Smooth muscle cell of the umbilical artery (primary cell): ENCODE results near the gene ANXA6. TPM values are rescaled to one million over a fixed set of nuclear protein-coding genes. Genes with fewer than 3 reads are reported as not detected.

Source experiments
- total RNA-seq: library from RNA; depleted of rRNA; stranded (reverse); fragments of >200 nt; gene quantifications from 2 replicates; pipeline ENCODE4 v1.2.3, GENCODE V29; 2014

Gene ANXA6
- 489 and 635 TPM in 2 replicates for total RNA-seq

GRCh38 chr5:151157426-151158286 lies at the start of gene ANXA6:
TSS of gene ANXA6 (minus strand) at chr5:151157779. CDS start at chr5:151147901, 9,878 bp downstream.

DNA sequence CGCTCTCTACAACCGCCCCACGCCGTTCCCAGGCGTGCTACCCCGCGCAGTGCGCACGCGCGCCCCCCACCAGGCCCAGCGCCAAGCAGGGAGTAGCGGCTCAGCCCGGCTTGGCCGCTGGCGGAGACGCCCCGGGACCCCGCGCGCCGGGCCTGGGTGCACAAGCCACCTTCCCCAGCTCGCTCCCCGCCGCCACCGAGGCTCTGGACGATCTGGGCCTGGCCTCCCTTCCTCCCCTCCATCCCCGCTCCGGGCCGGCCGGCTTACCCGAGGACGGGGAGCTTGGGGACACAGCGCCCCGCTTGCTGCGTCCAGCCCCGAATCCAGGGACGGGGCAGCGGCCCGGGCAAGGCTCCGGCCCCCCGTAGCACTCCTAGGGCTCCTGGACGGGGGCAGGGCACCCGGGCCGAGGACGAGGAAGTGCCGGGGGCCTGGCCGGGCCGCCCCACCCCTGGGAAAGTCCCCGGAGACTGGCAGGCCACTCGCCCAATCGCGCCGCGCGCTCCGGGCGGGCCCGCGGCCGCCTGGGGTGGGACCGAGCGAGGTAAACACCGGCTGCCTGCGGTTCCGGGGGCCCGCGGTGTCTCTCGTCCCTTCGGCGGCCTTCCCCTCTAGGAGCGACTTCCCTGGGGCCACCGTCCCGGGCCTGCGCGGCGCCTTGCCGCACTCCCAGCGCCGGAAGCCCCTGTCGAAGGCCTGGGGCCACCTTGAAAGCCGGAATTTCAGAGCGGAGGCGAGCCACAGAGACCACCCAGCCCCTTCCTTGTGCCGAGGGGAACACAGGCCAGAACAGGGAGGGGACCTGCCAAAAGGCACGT lies 76.8 kb downstream of the ANXA6 start, which contains the start of gene TNIP1:
TSS of gene TNIP1 (minus strand) at position 422 of the 818 bp plus-strand sequence. CDS start 15,939 bp downstream, outside the sequence.

Other genes with a start within 250 kb of the ANXA6 start
- gene GPX3, start 137.2 kb downstream of the ANXA6 start, total RNA-seq = 1.1 and 1.2 TPM in 2 replicates
- gene TNIP1, start 76.7 kb downstream of the ANXA6 start, total RNA-seq = 119 and 190 TPM in 2 replicates
- 2.0 and 2.7 TPM in 2 replicates for gene CCDC69, start 66.3 kb upstream of the ANXA6 start, total RNA-seq
- 17.8 and 21.1 TPM in 2 replicates for gene GM2A, start 95.4 kb upstream of the ANXA6 start, total RNA-seq
- not detected in 2 replicates for gene SLC36A3, start 146.0 kb upstream of the ANXA6 start, total RNA-seq
- gene SLC36A2, start 189.8 kb upstream of the ANXA6 start, total RNA-seq = not detected in 2 replicates